SH-SY5Y (cell line): Measurements from ENCODE around the gene COX7B.

Source experiments
- GATA2 ChIP-seq: IDR thresholded peaks from 2 replicates; pipeline ENCODE4 v1.6.1; 2011; ENCODE audit warnings: mild to moderate bottlenecking, low read depth, low read length
- GATA3 ChIP-seq: IDR thresholded peaks from 2 replicates; pipeline ENCODE4 v1.6.1; 2011; ENCODE audit warnings: low read depth, mild to moderate bottlenecking, low read length, moderate library complexity

- TF ChIP-seq GATA2 (no peak), GATA3 (no peak)
Measured at GRCh38 chrX:77930581-77930980, 31.3 kb downstream of the COX7B start.
